H1 (cell line): ENCODE measurements around the gene CLDN9. TPM values are rescaled to one million over a fixed set of nuclear protein-coding genes. Genes with fewer than 3 reads are reported as not detected.

Source experiments
- CTCF ChIA-PET: fragments of 300-600 bp; sonication (Branson Sonifier 250); formaldehyde crosslinking; loops from one replicate; lab custom pipeline; 2021; ENCODE audit not compliant: partially characterized antibody; lab: Charles Lee
- POLR2A ChIA-PET: fragments of 300-600 bp; sonication (Branson Sonifier 250); formaldehyde crosslinking; loops from one replicate; lab custom pipeline; 2021; ENCODE audit warnings: inconsistent platforms; ENCODE audit not compliant: partially characterized antibody; lab: Charles Lee
- DNase-seq, 2 experiments: peaks; one replicate each; pipeline versions ENCODE4 v3.0.0 to v3.0.0-alpha.2; 2010 to 2022; ENCODE audit warnings: low spot score in 2 of 2, low read depth in 1 of 2, mixed read lengths in 1 of 2
- FAIRE-seq: peaks from 2 replicates; lab custom pipeline; 2011; peaks lifted over from hg19 to GRCh38; lab: Jason Lieb, UNC
- H2AFZ ChIP-seq: 2 replicates; pipeline ENCODE4 v1.8.1; 2012; ENCODE audit warnings: low read length, inconsistent platforms
- H2AK5ac ChIP-seq: 2 replicates; pipeline ENCODE4 v1.6.1; 2013; ENCODE audit warnings: low read depth, low read length
- H2BK120ac ChIP-seq: replicated peaks from 2 replicates; pipeline ENCODE3; 2013; ENCODE audit warnings: low read depth, low read length, inconsistent platforms
- H2BK12ac ChIP-seq: 2 replicates; pipeline ENCODE4 v1.6.1; 2013; ENCODE audit warnings: low read depth, low read length
- H2BK15ac ChIP-seq: 2 replicates; pipeline ENCODE4 v1.6.1; 2013; ENCODE audit warnings: low read length
- H2BK20ac ChIP-seq: 2 replicates; pipeline ENCODE4 v1.6.1; 2013; ENCODE audit warnings: low read length
- H2BK5ac ChIP-seq: 2 replicates; pipeline ENCODE4 v1.6.1; 2013; ENCODE audit warnings: low read depth, low read length
- H3K14ac ChIP-seq: 2 replicates; pipeline ENCODE4 v1.6.1; 2013; ENCODE audit warnings: inconsistent platforms; ENCODE audit not compliant: insufficient read length
- H3K18ac ChIP-seq: 2 replicates; pipeline ENCODE4 v1.6.1; 2013; ENCODE audit warnings: low read length; ENCODE audit errors: extremely low read depth
- H3K23ac ChIP-seq: 2 replicates; pipeline ENCODE4 v1.6.1; 2013; ENCODE audit warnings: inconsistent platforms; ENCODE audit not compliant: insufficient read length
- H3K23me2 ChIP-seq: 2 replicates; pipeline ENCODE4 v1.6.1; 2013; ENCODE audit warnings: low read depth, low read length
- H3K27ac ChIP-seq: 2 replicates; pipeline ENCODE4 v1.6.1; 2011; ENCODE audit warnings: low read depth, low read length, inconsistent platforms
- H3K27me3 ChIP-seq, 4 experiments: replicated peaks in 1 of 4; 1 replicate in 1 of 4; 2 replicates in 3 of 4; pipeline versions ENCODE4 v1.6.1 to v1.8.1; 2011 to 2013; ENCODE audit warnings: low read length in 3 of 4, mild to moderate bottlenecking in 3 of 4, inconsistent platforms in 2 of 4, mixed read lengths in 2 of 4, moderate library complexity in 1 of 4; ENCODE audit not compliant: control insufficient read depth in 3 of 4, insufficient read depth in 3 of 4; ENCODE audit errors: extremely low read depth in 1 of 4
- H3K36me3 ChIP-seq, 4 experiments: 2 replicates each; pipeline versions ENCODE4 v1.6.1 to v1.8.1; 2011 to 2013; ENCODE audit warnings: mild to moderate bottlenecking in 4 of 4, low read length in 3 of 4, moderate library complexity in 2 of 4, control low read depth in 1 of 4, inconsistent platforms in 1 of 4; ENCODE audit not compliant: insufficient read depth in 4 of 4, control insufficient read depth in 2 of 4
- H3K4ac ChIP-seq: replicated peaks from 2 replicates; pipeline ENCODE3; 2013; ENCODE audit warnings: low read length, low read depth, mixed read lengths, inconsistent platforms; ENCODE audit not compliant: insufficient read length
- H3K4me1 ChIP-seq, 4 experiments: replicated peaks in 1 of 4; 1 replicate in 1 of 4; 2 replicates in 3 of 4; pipeline versions ENCODE4 v1.6.1 to v1.8.1; 2011 to 2013; ENCODE audit warnings: low read length in 3 of 4, inconsistent platforms in 2 of 4, mixed read lengths in 1 of 4; ENCODE audit not compliant: insufficient read depth in 4 of 4, control insufficient read depth in 3 of 4
- H3K4me2 ChIP-seq, 2 experiments: 2 replicates each; pipeline versions ENCODE4 v1.6.1 to v1.8.1; 2011 to 2013; ENCODE audit warnings: low read depth in 2 of 2, low read length in 2 of 2, control low read depth in 1 of 2, inconsistent platforms in 1 of 2, mild to moderate bottlenecking in 1 of 2; ENCODE audit not compliant: insufficient read depth in 1 of 2
- H3K4me3 ChIP-seq, 4 experiments: fragments of 200-600, 300-600 bp in 1 of 4; sonication (generic), shearing (Covaris generic), sonication (Bioruptor Twin) in 1 of 4; 2 replicates each; pipeline versions ENCODE4 v1.5.1 to v1.8.1; 2011 to 2016; ENCODE audit warnings: low read length in 4 of 4, low read depth in 3 of 4, control low read depth in 2 of 4, inconsistent platforms in 2 of 4, mild to moderate bottlenecking in 2 of 4, mixed read lengths in 1 of 4, moderate library complexity in 1 of 4; ENCODE audit not compliant: insufficient read depth in 2 of 4; ENCODE audit errors: extremely low read depth in 1 of 4
- H3K56ac ChIP-seq: replicated peaks from 2 replicates; pipeline ENCODE3; 2013; ENCODE audit warnings: low read depth, mild to moderate bottlenecking, mixed read lengths, low read length, inconsistent platforms; ENCODE audit not compliant: insufficient read length
- H3K79me1 ChIP-seq: 2 replicates; pipeline ENCODE4 v1.6.1; 2013; ENCODE audit warnings: low read depth, low read length, control low read depth
- H3K79me2 ChIP-seq, 2 experiments: 2 replicates each; pipeline versions ENCODE4 v1.6.1 to v1.8.1; 2012 to 2013; ENCODE audit warnings: low read length in 2 of 2, mild to moderate bottlenecking in 2 of 2, inconsistent platforms in 1 of 2; ENCODE audit not compliant: insufficient read depth in 2 of 2, control insufficient read depth in 1 of 2
- H3K9ac ChIP-seq, 4 experiments: replicated peaks in 1 of 4; 1 replicate in 1 of 4; 2 replicates in 3 of 4; pipeline versions ENCODE4 v1.6.1 to v1.8.1; 2011 to 2013; ENCODE audit warnings: low read depth in 3 of 4, low read length in 3 of 4, control low read depth in 2 of 4, mild to moderate bottlenecking in 2 of 4, moderate library complexity in 2 of 4, inconsistent platforms in 1 of 4; ENCODE audit errors: extremely low read depth in 1 of 4
- H3K9me3 ChIP-seq, 2 experiments: 2 replicates each; pipeline versions ENCODE4 v1.6.1 to v1.8.1; 2012 to 2013; ENCODE audit warnings: mild to moderate bottlenecking in 2 of 2, moderate library complexity in 2 of 2, control low read depth in 1 of 2, inconsistent platforms in 1 of 2, low read depth in 1 of 2, low read length in 1 of 2, mixed read lengths in 1 of 2; ENCODE audit not compliant: insufficient read depth in 2 of 2
- H4K20me1 ChIP-seq, 2 experiments: replicated peaks in 1 of 2; 2 replicates each; pipeline versions ENCODE3 to v1.8.1; 2011 to 2013; ENCODE audit warnings: inconsistent platforms in 2 of 2, low read length in 2 of 2, mild to moderate bottlenecking in 1 of 2; ENCODE audit not compliant: insufficient read depth in 2 of 2, control insufficient read depth in 1 of 2
- H4K5ac ChIP-seq: 2 replicates; pipeline ENCODE4 v1.6.1; 2013; ENCODE audit warnings: low read length, low read depth, mixed read lengths, inconsistent platforms; ENCODE audit not compliant: insufficient read length
- H4K8ac ChIP-seq: 2 replicates; pipeline ENCODE4 v1.8.0; 2013; ENCODE audit warnings: mild to moderate bottlenecking, moderate library complexity, low read length, inconsistent platforms; ENCODE audit not compliant: insufficient read depth; ENCODE audit errors: extremely low read depth
- H4K91ac ChIP-seq: replicated peaks from 2 replicates; pipeline ENCODE3; 2013; ENCODE audit warnings: low read length, mixed read lengths, inconsistent platforms; ENCODE audit not compliant: insufficient read length
- ATF3 ChIP-seq: IDR thresholded peaks from 2 replicates; pipeline ENCODE4 v1.6.1; 2011; ENCODE audit warnings: low read depth, mild to moderate bottlenecking, low read length; ENCODE audit not compliant: insufficient read depth
- CBX8 ChIP-seq: fragments of 300-800, 300-1000 bp; sonication (generic); IDR thresholded peaks from 2 replicates; pipeline ENCODE4 v1.7.1; 2016; ENCODE audit warnings: low read depth, low read length, borderline replicate concordance
- CHD2 ChIP-seq: IDR thresholded peaks from 2 replicates; pipeline ENCODE4 v1.6.1; 2012; ENCODE audit warnings: low read length, improper control_type of control experiment
- MAX ChIP-seq: IDR thresholded peaks from 2 replicates; pipeline ENCODE4 v1.6.1; 2012; ENCODE audit warnings: inconsistent platforms
- NANOG ChIP-seq: IDR thresholded peaks from 2 replicates; pipeline ENCODE4 v1.6.1; 2011; ENCODE audit warnings: low read length, low read depth, mild to moderate bottlenecking, inconsistent platforms; ENCODE audit not compliant: insufficient read depth, poor library complexity, severe bottlenecking
- RBBP5 ChIP-seq: IDR thresholded peaks from 2 replicates; pipeline ENCODE4 v1.7.1; 2012; ENCODE audit warnings: low read depth, mild to moderate bottlenecking, inconsistent platforms, low read length, moderate library complexity, borderline replicate concordance
- TAF1 ChIP-seq: IDR thresholded peaks from 2 replicates; pipeline ENCODE4 v1.6.1; 2011; ENCODE audit warnings: mild to moderate bottlenecking, low read depth, low read length
- WGBS, 2 experiments: shearing (Covaris generic) in 1 of 2; methylation state at CpG; one replicate each; pipeline versions ENCODE4 v1.1.6 to v1.1.7; 2013 to 2015; ENCODE audit warnings: low lambda C conversion rate in 2 of 2, mixed read lengths in 2 of 2, inconsistent platforms in 1 of 2, low coverage in 1 of 2, missing lambda C conversion rate in 1 of 2; ENCODE audit not compliant: insufficient replicate concordance in 2 of 2, insufficient coverage in 1 of 2, insufficient read length in 1 of 2; ENCODE audit errors: extremely low coverage in 1 of 2, missing lambda C conversion rate in 1 of 2; 5-methylcytosine and 5-hydroxymethylcytosine counted together
- polyA plus RNA-seq, 7 experiments: library from polyadenylated mRNA; depleted of rRNA in 3 of 7; stranded (reverse) in 5 of 7; unstranded in 2 of 7; fragments of >200 nt in 5 of 7; fragments of 200-250 nt in 2 of 7; gene quantifications; 1 replicate in 5 of 7; 2 replicates in 1 of 7; 4 replicates in 1 of 7; pipeline versions ENCODE4 v1.2.1 to v1.2.3, GENCODE V29; 2011 to 2013; ENCODE audit warnings: missing spikeins in 2 of 7, mixed read lengths in 2 of 7
- total RNA-seq: library from RNA; stranded (reverse); fragmentation: NEBNext Ultra II Directional; extraction: Animal tissue kit (Norgen Biotek cat#: 25700); gene quantifications from 2 replicates; pipeline ENCODE4 v1.2.1, GENCODE V29; 2021

Gene CLDN9
- total and polyA plus RNA-seq, 2 of the 8 experiments (the other 6 are each of a cell fraction or from before 2014, with no cell fraction given) = 0.60 to 0.89 TPM

- Histone ChIP-seq H4K20me1 (peaks cover 15 to 33% of the 10 kb centered on the region in 2 experiments), H3K27me3 (no peaks in the 10 kb centered on the region), H3K79me1 (peaks cover 12% of the 10 kb centered on the region), H4K5ac (no peak overlapping the region), H2AFZ (no peak overlapping the region), H4K8ac (no peak overlapping the region), H3K23me2 (peaks cover 12% of the 10 kb centered on the region; the same call in 1 of the 2 replicates), H2BK120ac (no peak overlapping the region), H3K4ac (no peak overlapping the region), H4K91ac (no peak overlapping the region), H3K9ac (no peak overlapping the region), H3K18ac (no peak overlapping the region), H3K27ac (no peak overlapping the region), H2BK15ac (no peak overlapping the region), H2BK12ac (no peak overlapping the region), H3K4me3 (no peak overlapping the region), H3K56ac (no peak overlapping the region), H3K79me2 (peaks cover 0 to 8% of the 10 kb centered on the region in 2 experiments; a peak in 2 of 4 replicates), H3K4me1 (peaks cover 0 to 17% (median 13%) of the 10 kb centered on the region in 4 experiments; a peak in 6 of 7 replicates), H3K14ac (no peak overlapping the region), H2AK5ac (no peak overlapping the region), H2BK20ac (no peak overlapping the region), H3K9me3 (no peaks in the 10 kb centered on the region), H3K23ac (no peak overlapping the region), H2BK5ac (no peak overlapping the region), H3K36me3 (peaks cover 20 to 38% (median 33%) of the 10 kb centered on the region in 4 experiments), H3K4me2 (no peak overlapping the region)
- DNase-seq (no peak), FAIRE-seq (no peak)
- WGBS, 2 experiments = 92% methylated on average over 6 of the region's 6 CpGs; no CpG with 5 or more reads in 1 of the 2 experiments
- ChIA-PET POLR2A (interaction anchor here (1.2 to 25.4 kb wide), 7 partner anchors 10 to 47 kb away, joined by 3 to 455 read pairs (median 5); partner anchors contain the start of genes CLDN6, HCFC1R1, KREMEN2 and PAQR4), CTCF (interaction anchor here (0.6 to 2.5 kb wide), 12 partner anchors 7 to 152 kb away, joined by 3 to 10 read pairs (median 4); partner anchors contain the start of gene KREMEN2)
- TF ChIP-seq NANOG = no peak
- no peak for TF ChIP-seq RBBP5
- no peak for TF ChIP-seq CBX8
- TF ChIP-seq ATF3 = no peak
- TF ChIP-seq MAX = no peak
- no peak for TF ChIP-seq TAF1
- TF ChIP-seq CHD2 = no peak
These were observed 35.3 kb upstream of the CLDN9 start for GRCh38 chr16:2977440-2977839.
